Amniotic stem cell (primary cell): ENCODE measurements around the gene PCSK1.
A peak's percentile ranks its signal among the peaks of the same experiment; 100 is the strongest.
"Not testable (repeated sequence)": the region's sequence is repeated elsewhere in the genome, so short reads cannot be mapped to it uniquely, and the experiment has no call there.

ENCODE experiments used
- DNase-seq: peaks from one replicate; lab custom pipeline; 2025; lab: John Stamatoyannopoulos, UW

Gene PCSK1

DNA sequence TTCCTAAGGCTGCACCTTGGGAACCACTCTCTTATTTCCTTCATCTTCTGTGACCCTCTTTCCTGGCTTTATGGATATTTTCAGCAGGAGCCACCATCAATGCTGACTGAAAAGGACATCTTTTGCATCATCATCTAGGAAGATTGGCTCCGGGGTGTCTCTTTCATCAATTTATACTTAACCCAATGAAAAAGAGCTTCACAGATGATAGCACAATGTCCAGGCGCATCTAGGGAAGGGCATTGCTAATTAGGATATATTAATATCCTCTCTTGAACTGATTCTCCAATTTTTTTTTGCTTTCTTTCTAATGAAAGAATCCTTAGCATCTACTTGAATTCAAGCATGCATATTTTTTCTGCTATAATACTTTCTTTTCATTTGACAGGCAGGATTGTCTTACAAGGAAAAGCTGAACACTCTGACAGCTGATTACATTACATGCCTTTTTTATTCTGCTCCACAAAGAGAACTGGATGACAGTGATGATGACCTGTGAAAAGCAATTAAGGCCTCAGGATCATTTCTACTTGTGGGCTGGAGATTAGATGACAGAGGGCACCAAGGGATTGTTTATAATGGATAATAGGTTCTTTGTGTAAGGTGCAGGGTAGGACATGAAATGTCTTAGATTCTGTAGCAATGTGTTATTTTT, 60.2 kb downstream of the PCSK1 start:
- DNase-seq, result no peak

DNA sequence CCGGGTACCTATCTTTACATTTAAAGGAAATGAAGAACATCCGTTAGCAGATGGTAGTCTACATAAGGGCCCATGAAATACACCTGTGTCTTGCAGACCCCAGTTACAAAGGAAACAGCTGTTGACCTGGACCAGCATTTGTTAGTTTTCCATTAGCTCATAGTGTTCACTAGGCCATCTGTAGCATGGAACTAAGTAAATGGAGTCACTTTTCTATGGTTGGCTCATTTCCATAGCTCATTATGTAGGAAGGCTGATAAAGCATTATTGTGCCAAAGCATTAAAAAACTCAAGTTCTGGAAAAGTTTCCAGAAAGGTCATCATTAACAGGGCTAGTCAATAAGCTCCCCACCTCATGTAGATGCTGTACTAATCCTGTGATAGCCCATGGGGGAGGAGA, 62.1 kb downstream of the PCSK1 start:
- no peak for DNase-seq

DNA sequence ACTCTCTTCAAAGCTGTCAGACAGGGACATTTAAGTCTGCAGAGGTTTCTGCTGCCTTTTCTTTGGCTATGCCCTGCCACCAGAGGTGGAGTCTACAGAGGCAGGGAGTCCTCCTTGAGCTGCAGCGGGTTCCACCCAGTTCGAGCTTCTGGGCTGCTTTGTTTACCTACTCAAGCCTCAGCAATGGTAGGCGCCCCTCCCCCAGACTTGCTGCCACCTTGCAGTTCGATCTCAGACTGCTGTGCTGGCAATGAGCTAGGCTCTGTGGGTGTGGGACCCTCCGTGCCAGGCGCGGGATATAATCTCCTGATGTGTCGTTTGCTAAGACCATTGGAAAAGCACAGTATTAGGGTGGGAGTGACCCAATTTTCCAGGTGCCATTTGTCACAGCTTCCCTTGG, 65.7 kb downstream of the PCSK1 start:
- not testable (repeated sequence) for DNase-seq

DNA sequence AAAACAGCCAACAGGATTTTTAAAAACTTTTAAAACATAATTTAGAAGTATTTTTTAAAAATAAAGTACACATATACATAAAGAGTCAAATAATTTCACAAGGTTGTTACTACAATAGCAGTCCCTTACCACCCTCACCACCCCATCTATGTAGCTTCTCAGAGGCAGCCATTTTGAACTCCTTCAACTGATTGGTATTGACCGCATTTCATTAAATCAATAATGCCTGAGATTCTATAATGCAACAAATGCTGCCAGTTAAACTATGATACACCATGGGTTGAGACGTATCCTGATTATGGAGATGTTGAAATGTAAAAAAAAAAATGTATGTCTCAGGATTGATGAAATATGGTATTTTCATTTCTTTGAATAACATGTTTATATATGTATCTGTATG, 78.8 kb downstream of the PCSK1 start:
- no peak for DNase-seq

GRCh38 chr5:96353220-96353619, 79.8 kb downstream of the PCSK1 start:
- DNase-seq, result no peak

DNA sequence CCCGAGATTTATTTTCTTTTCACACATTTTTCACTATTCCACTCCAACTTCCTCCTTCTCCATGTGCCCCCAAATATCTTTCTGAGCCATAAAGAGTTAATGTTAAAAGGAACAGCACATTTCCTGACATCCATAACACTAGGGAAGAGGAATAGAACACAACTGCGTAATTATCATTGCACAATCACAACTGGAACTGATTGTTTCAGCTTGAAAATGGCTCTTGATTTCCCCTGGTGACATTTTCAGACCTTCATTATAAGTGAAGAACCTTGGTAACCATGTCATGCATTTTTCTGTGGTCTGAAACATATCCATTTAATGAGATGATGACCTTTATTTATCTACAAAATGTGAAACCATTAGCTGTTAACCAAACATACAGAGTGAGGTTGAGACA, 82.4 kb downstream of the PCSK1 start:
- no peak for DNase-seq

DNA sequence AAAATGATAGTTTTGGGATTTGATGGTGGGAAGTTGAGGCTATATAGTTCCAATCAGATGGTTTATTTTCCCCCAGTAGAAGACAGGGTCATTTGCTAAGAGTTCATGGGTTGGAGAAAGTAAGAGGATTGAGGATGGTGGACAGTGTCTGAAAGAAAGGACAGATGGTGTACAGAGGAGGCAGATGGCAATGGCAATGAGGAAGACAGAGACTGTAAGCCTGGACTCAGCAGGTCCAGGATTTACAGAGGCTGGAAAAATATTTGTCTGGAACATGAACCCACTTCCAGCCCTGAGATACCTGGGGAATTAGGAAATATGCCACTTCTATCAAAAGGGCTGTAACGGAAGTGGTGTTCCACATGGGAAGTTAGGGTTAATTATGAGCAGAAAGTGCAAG, 84.5 kb downstream of the PCSK1 start:
- no peak for DNase-seq

DNA sequence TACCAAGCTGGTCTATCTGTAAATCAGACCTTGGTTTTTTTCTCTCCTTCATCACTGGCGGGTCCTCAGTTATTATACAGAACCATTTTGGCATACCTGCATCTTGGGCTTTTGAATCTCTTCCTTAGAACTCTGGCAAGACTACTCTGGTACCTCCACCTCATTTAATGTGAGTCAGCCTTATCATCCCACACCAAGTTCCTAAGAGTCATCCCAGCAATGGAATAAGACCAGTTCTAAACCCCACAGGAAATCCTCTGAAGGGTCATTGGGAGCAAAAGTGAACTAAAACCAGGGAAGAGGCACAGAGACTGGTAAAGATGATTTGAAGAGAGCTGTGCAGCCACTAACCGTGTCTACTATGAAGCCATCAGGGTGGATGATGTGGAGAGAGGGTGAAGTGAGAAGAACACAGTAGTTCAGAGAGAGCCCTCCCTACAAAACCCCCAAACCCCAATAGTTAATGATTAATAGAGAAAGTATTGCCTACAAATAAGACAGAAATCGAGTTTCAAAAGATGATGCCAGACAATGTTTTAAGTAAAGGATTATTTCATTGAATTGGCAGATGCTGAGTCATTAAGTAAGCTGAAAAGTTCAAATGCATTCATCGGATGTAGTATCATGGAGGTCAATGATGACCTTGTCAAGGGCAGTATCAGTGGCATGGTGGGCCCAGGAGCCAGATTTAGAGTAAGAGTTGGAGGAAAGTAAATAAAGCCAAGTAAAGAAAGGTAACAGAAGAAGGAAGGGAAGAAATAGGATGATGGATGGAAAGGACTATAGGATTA, 85.4 kb downstream of the PCSK1 start:
- DNase-seq, result no peak

- peak; percentile 41 for DNase-seq
Observed at GRCh38 chr5:96344678-96345577, 88.1 kb downstream of the PCSK1 start.

GRCh38 chr5:96343094-96343493, 90.0 kb downstream of the PCSK1 start:
- DNase-seq, result no peak

DNA sequence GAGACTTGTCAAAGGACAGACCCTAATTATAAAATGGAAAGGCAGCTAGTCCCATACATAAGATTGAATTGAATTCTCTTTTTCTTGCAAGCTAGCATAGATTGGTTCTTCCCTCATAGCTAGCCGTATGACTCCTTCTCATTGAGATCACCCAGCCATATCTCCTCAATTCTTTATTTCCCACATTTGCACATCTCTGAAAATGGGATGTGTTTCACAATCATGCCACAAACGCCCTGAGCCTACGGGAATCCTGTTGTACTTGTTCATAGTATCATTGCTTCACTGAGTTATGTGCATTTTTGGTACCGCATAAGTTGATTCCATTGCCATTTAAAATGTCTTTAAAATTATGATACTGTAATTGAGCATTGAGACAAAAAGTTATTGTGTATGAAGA, 90.5 kb downstream of the PCSK1 start:
- DNase-seq, result no peak
